Large intestine (tissue), 3 donors: ENCODE results near the gene CREBBP. TPM values are rescaled to one million over a fixed set of nuclear protein-coding genes. Genes with fewer than 3 reads are reported as not detected.
A peak's percentile ranks its signal among the peaks of the same experiment; 100 is the strongest.

ENCODE experiments used
- DNase-seq, 2 donors: peaks; one replicate each; pipeline versions ENCODE4 v3.0.0 to v3.0.0-alpha.2; 2013
- H3K27ac ChIP-seq: one replicate; pipeline ENCODE4 v1.5.1; 2013; ENCODE audit warnings: low read length
- H3K27me3 ChIP-seq: 2 replicates; pipeline ENCODE4 v1.6.1; 2013; ENCODE audit warnings: low read length; ENCODE audit not compliant: control insufficient read depth, insufficient read depth
- H3K36me3 ChIP-seq: 2 replicates; pipeline ENCODE4 v1.6.1; 2013; ENCODE audit warnings: low read length; ENCODE audit not compliant: control insufficient read depth, insufficient read depth
- H3K4me1 ChIP-seq: one replicate; pipeline ENCODE4 v1.6.1; 2013; ENCODE audit warnings: low read length; ENCODE audit not compliant: control insufficient read depth, insufficient read depth
- H3K4me3 ChIP-seq: one replicate; pipeline ENCODE4 v1.5.1; 2013; ENCODE audit warnings: low read length
- H3K9me3 ChIP-seq: one replicate; pipeline ENCODE4 v1.6.1; 2013; ENCODE audit warnings: mild to moderate bottlenecking, low read depth, low read length, moderate library complexity; ENCODE audit not compliant: control insufficient read depth
- WGBS: methylation state at CpG from one replicate; pipeline ENCODE4 v1.1.5; 2013; ENCODE audit warnings: low lambda C conversion rate; ENCODE audit not compliant: insufficient coverage; 5-methylcytosine and 5-hydroxymethylcytosine counted together
- polyA plus RNA-seq: library from polyadenylated mRNA; unstranded; fragments of 120-200 nt; gene quantifications from one replicate; pipeline ENCODE4 v1.2.1, GENCODE V29; 2013

CREBBP gene
- polyA plus RNA-seq, 1 donor = 46.6 TPM

- peak; percentile 71 to 76 for DNase-seq
Observed at GRCh38 chr16:3857189-3858043, 23.1 kb downstream of the CREBBP start.

GRCh38 chr16:3856367-3857141, 24.0 kb downstream of the CREBBP start:
- DNase-seq = no peak
- Histone ChIP-seq H3K9me3 (no peaks in the 10 kb centered on the region), H3K36me3 (no peaks in the 10 kb centered on the region), H3K27ac (peak overlapping the region; percentile 9), H3K4me1 (peaks cover 3% of the 10 kb centered on the region), H3K27me3 (no peaks in the 10 kb centered on the region), H3K4me3 (no peak overlapping the region)
- WGBS = 80% methylated on average over 1 of the region's 6 CpGs

More at GRCh38 chr16:3857189-3858043, 23.1 kb downstream of the CREBBP start:
- Histone ChIP-seq H3K27me3 (no peaks in the 10 kb centered on the region), H3K4me3 (no peak overlapping the region), H3K27ac (peak overlapping the region; percentile 9), H3K9me3 (no peaks in the 10 kb centered on the region), H3K36me3 (no peaks in the 10 kb centered on the region), H3K4me1 (peaks cover 11% of the 10 kb centered on the region)
- 86% methylated on average over 1 of the region's 12 CpGs for WGBS

- no CpG with 5 or more reads among the region's 19 CpGs for WGBS
Observed at GRCh38 chr16:3854750-3855541, 25.6 kb downstream of the CREBBP start.

GRCh38 chr16:3850544-3850899, 30.0 kb downstream of the CREBBP start:
- WGBS = no CpG with 5 or more reads among the region's 10 CpGs
- Histone ChIP-seq H3K27me3 (no peaks in the 10 kb centered on the region), H3K36me3 (peaks cover 25% of the 10 kb centered on the region), H3K27ac (no peak overlapping the region), H3K4me1 (no peaks in the 10 kb centered on the region), H3K9me3 (no peaks in the 10 kb centered on the region), H3K4me3 (no peak overlapping the region)
- no peak for DNase-seq

More at GRCh38 chr16:3854750-3855541, 25.6 kb downstream of the CREBBP start:
- H3K9me3 ChIP-seq = no peaks in the 10 kb centered on the region
- no peaks in the 10 kb centered on the region for H3K27me3 ChIP-seq
- H3K4me1 ChIP-seq = peaks cover 3% of the 10 kb centered on the region
- no peak overlapping the region for H3K27ac ChIP-seq
- H3K36me3 ChIP-seq = peaks cover 10% of the 10 kb centered on the region
- no peak for DNase-seq
- H3K4me3 ChIP-seq = no peak overlapping the region

- Histone ChIP-seq H3K9me3 (no peaks in the 10 kb centered on the region), H3K4me3 (no peak overlapping the region), H3K36me3 (peaks cover 25% of the 10 kb centered on the region), H3K27me3 (no peaks in the 10 kb centered on the region), H3K27ac (no peak overlapping the region), H3K4me1 (no peaks in the 10 kb centered on the region)
- no CpG with 5 or more reads among the region's 19 CpGs for WGBS
- DNase-seq = no peak
Observed at GRCh38 chr16:3849751-3850543, 30.6 kb downstream of the CREBBP start.

GRCh38 chr16:3846595-3847091, 33.9 kb downstream of the CREBBP start:
- peaks cover 25% of the 10 kb centered on the region for H3K36me3 ChIP-seq
- no peaks in the 10 kb centered on the region for H3K27me3 ChIP-seq
- no CpG with 5 or more reads among the region's 6 CpGs for WGBS
- H3K4me3 ChIP-seq = no peak overlapping the region
- no peak overlapping the region for H3K27ac ChIP-seq
- no peak for DNase-seq
- no peaks in the 10 kb centered on the region for H3K9me3 ChIP-seq
- no peaks in the 10 kb centered on the region for H3K4me1 ChIP-seq

GRCh38 chr16:3846087-3846486, 34.4 kb downstream of the CREBBP start:
- H3K4me3 ChIP-seq = no peak overlapping the region
- no peaks in the 10 kb centered on the region for H3K9me3 ChIP-seq
- H3K36me3 ChIP-seq = peaks cover 25% of the 10 kb centered on the region
- no peaks in the 10 kb centered on the region for H3K4me1 ChIP-seq
- no peaks in the 10 kb centered on the region for H3K27me3 ChIP-seq
- H3K27ac ChIP-seq = no peak overlapping the region
- DNase-seq = no peak

GRCh38 chr16:3842994-3843393, 37.5 kb downstream of the CREBBP start:
- Histone ChIP-seq H3K4me1 (no peaks in the 10 kb centered on the region), H3K27me3 (no peaks in the 10 kb centered on the region), H3K9me3 (no peaks in the 10 kb centered on the region), H3K36me3 (peaks cover 4% of the 10 kb centered on the region), H3K27ac (no peak overlapping the region), H3K4me3 (no peak overlapping the region)
- DNase-seq = no peak
- 86% methylated on average over 1 of the region's 3 CpGs for WGBS

- no peak for DNase-seq
- Histone ChIP-seq H3K27ac (no peak overlapping the region), H3K4me3 (no peak overlapping the region), H3K36me3 (peaks cover 4% of the 10 kb centered on the region), H3K4me1 (no peaks in the 10 kb centered on the region), H3K27me3 (no peaks in the 10 kb centered on the region), H3K9me3 (no peaks in the 10 kb centered on the region)
- WGBS = 89% methylated on average over 1 of the region's 10 CpGs
Observed at GRCh38 chr16:3841729-3842508, 38.6 kb downstream of the CREBBP start.
